NT2/D1 (cell line): ENCODE measurements around the gene SERAC1.
"Not testable (repeated sequence)": the region's sequence is repeated elsewhere in the genome, so short reads cannot be mapped to it uniquely, and the experiment has no call there.

Experiments
- DNase-seq: peaks from one replicate; pipeline ENCODE4 v3.0.0-alpha.2; 2011; ENCODE audit warnings: low read depth, low spot score
- H3K27me3 ChIP-seq: 2 replicates; pipeline ENCODE4 v1.6.0; 2011; ENCODE audit warnings: mild to moderate bottlenecking; ENCODE audit not compliant: insufficient read length, insufficient read depth
- H3K36me3 ChIP-seq: 2 replicates; pipeline ENCODE4 v1.6.1; 2011; ENCODE audit warnings: mild to moderate bottlenecking, low read length, mixed read lengths; ENCODE audit not compliant: insufficient read depth, insufficient read length
- H3K4me1 ChIP-seq: 2 replicates; pipeline ENCODE4 v1.5.1; 2011; ENCODE audit not compliant: insufficient read depth, insufficient read length
- H3K4me3 ChIP-seq: 2 replicates; pipeline ENCODE4 v1.5.1; 2011; ENCODE audit warnings: low read depth; ENCODE audit not compliant: insufficient read length
- H3K9ac ChIP-seq: 2 replicates; pipeline ENCODE4 v1.6.0; 2011; ENCODE audit warnings: low read depth; ENCODE audit not compliant: insufficient read length
- H3K9me3 ChIP-seq: 2 replicates; pipeline ENCODE4 v1.5.1; 2011; ENCODE audit warnings: mild to moderate bottlenecking, low read length; ENCODE audit not compliant: insufficient read depth
- SUZ12 ChIP-seq: IDR thresholded peaks from 2 replicates; pipeline ENCODE4 v1.6.1; 2011; ENCODE audit not compliant: insufficient read length, insufficient read depth; ENCODE audit errors: extremely low read depth
- YY1 ChIP-seq: IDR thresholded peaks from 2 replicates; pipeline ENCODE4 v1.6.1; 2011; ENCODE audit not compliant: insufficient read length, insufficient read depth
- ZNF274 ChIP-seq: IDR thresholded peaks from 2 replicates; pipeline ENCODE4 v1.6.1; 2011; ENCODE audit warnings: mild to moderate bottlenecking, low read depth, low read length

Gene SERAC1

GRCh38 chr6:158170656-158171081 lies 2.6 kb upstream of the SERAC1 start:
- TF ChIP-seq YY1 (no peak), SUZ12 (no peak), ZNF274 (no peak)
- no peaks in the 10 kb centered on the region for H3K4me1 ChIP-seq
- H3K9ac ChIP-seq: no peak overlapping the region
- no peaks in the 10 kb centered on the region for H3K9me3 ChIP-seq
- H3K27me3 ChIP-seq: peaks cover 21% of the 10 kb centered on the region
- H3K36me3 ChIP-seq: peaks cover 32% of the 10 kb centered on the region
- H3K4me3 ChIP-seq: no peak overlapping the region
- no peak for DNase-seq

GRCh38 chr6:158169634-158170033 lies 1.6 kb upstream of the SERAC1 start:
- H3K36me3 ChIP-seq: peaks cover 26% of the 10 kb centered on the region
- not testable (repeated sequence) for DNase-seq, H3K4me1 ChIP-seq, H3K9me3 ChIP-seq, H3K9ac ChIP-seq, H3K4me3 ChIP-seq
- peaks cover 22% of the 10 kb centered on the region for H3K27me3 ChIP-seq

- no peak for TF ChIP-seq SUZ12
- no peak for TF ChIP-seq ZNF274
- no peak for TF ChIP-seq YY1
- Histone ChIP-seq H3K4me1 (no peaks in the 10 kb centered on the region), H3K27me3 (peaks cover 22% of the 10 kb centered on the region), H3K4me3 (no peak overlapping the region), H3K36me3 (no peaks in the 10 kb centered on the region), H3K9me3 (no peaks in the 10 kb centered on the region), H3K9ac (no peak overlapping the region)
- DNase-seq: no peak
These were observed 2.1 kb downstream of the SERAC1 start for GRCh38 chr6:158165919-158166416.

- no peak for DNase-seq
- no peaks in the 10 kb centered on the region for H3K9me3 ChIP-seq
- no peak overlapping the region for H3K4me3 ChIP-seq
- H3K4me1 ChIP-seq: no peaks in the 10 kb centered on the region
- TF ChIP-seq SUZ12 (no peak), YY1 (no peak), ZNF274 (no peak)
- no peak overlapping the region for H3K9ac ChIP-seq
- peaks cover 22% of the 10 kb centered on the region for H3K27me3 ChIP-seq
- no peaks in the 10 kb centered on the region for H3K36me3 ChIP-seq
These were observed 3.4 kb downstream of the SERAC1 start for GRCh38 chr6:158164579-158165170.

GRCh38 chr6:158161566-158162254 lies 6.4 kb downstream of the SERAC1 start:
- H3K36me3 ChIP-seq: no peaks in the 10 kb centered on the region

GRCh38 chr6:158160932-158161539 lies 7.0 kb downstream of the SERAC1 start:
- no peak for DNase-seq
- no peaks in the 10 kb centered on the region for H3K9me3 ChIP-seq
- H3K36me3 ChIP-seq: no peaks in the 10 kb centered on the region
- H3K9ac ChIP-seq: no peak overlapping the region
- no peaks in the 10 kb centered on the region for H3K4me1 ChIP-seq
- peaks cover 4% of the 10 kb centered on the region for H3K27me3 ChIP-seq
- H3K4me3 ChIP-seq: no peak overlapping the region
- TF ChIP-seq YY1 (no peak), SUZ12 (no peak), ZNF274 (no peak)

More at GRCh38 chr6:158161566-158162254, 6.4 kb downstream of the SERAC1 start:
- no peak for DNase-seq
- H3K9ac ChIP-seq: no peak overlapping the region
- no peak overlapping the region for H3K4me3 ChIP-seq
- no peaks in the 10 kb centered on the region for H3K9me3 ChIP-seq
- peaks cover 11% of the 10 kb centered on the region for H3K27me3 ChIP-seq
- no peaks in the 10 kb centered on the region for H3K4me1 ChIP-seq
- no peak for TF ChIP-seq ZNF274
- no peak for TF ChIP-seq SUZ12
- TF ChIP-seq YY1: no peak

GRCh38 chr6:158158748-158159147 lies 9.3 kb downstream of the SERAC1 start:
- H3K9me3 ChIP-seq: no peaks in the 10 kb centered on the region
- no peak overlapping the region for H3K9ac ChIP-seq
- no peak for DNase-seq
- no peaks in the 10 kb centered on the region for H3K4me1 ChIP-seq
- no peak for TF ChIP-seq SUZ12
- no peak for TF ChIP-seq ZNF274
- TF ChIP-seq YY1: no peak
- no peaks in the 10 kb centered on the region for H3K36me3 ChIP-seq
- H3K27me3 ChIP-seq: no peaks in the 10 kb centered on the region
- no peak overlapping the region for H3K4me3 ChIP-seq
